Activated naive CD4-positive, alpha-beta T cell treated with anti-CD3 and anti-CD28 coated beads, Interleukin-2, amount 50 U/mL, for 72 hours (primary cell): ENCODE measurements around the gene MMAB. TPM values are rescaled to one million over a fixed set of nuclear protein-coding genes. Genes with fewer than 3 reads are reported as not detected.

Experiments used
- ATAC-seq, 2 donors: fragments of 150-1000 bp; cut with Tn5 transposase; 2 replicates each; pipeline ENCODE4 v1.10.0; 2021; ENCODE audit warnings: mild to moderate bottlenecking in 2 of 2, moderate library complexity in 2 of 2
- DNase-seq, 2 donors: peaks; one replicate each; pipeline ENCODE4 v3.0.0; 2021 to 2022; ENCODE audit warnings: low spot score in 2 of 2
- H3K27ac Mint-ChIP-seq, 2 donors: one replicate each; pipeline ENCODE4 v1.8.0; 2022; ENCODE audit warnings: mild to moderate bottlenecking in 2 of 2, mixed read lengths in 2 of 2
- H3K36me3 Mint-ChIP-seq, 2 donors: one replicate each; pipeline ENCODE4 v1.8.0; 2022; ENCODE audit warnings: mixed read lengths in 2 of 2
- H3K9me3 Mint-ChIP-seq, 2 donors: one replicate each; pipeline ENCODE4 v1.8.0; 2022; ENCODE audit warnings: mixed read lengths in 2 of 2
- total RNA-seq, 2 donors: library from RNA; stranded (reverse); gene quantifications; one replicate each; pipeline ENCODE4 v1.2.3, GENCODE V29; 2022

The MMAB gene
- total RNA-seq, 2 donors from 2014 or later, result 27.4 to 29.5 TPM

GRCh38 chr12:109557805-109558204 lies 15.5 kb downstream of the MMAB start:
- ATAC-seq, result no peak
- peaks cover 0 to 8% of the 10 kb centered on the region in 2 donors for H3K9me3 Mint-ChIP-seq
- no peak for DNase-seq
- no peak overlapping the region for H3K27ac Mint-ChIP-seq
- H3K36me3 Mint-ChIP-seq, result peaks cover 10 to 12% of the 10 kb centered on the region in 2 donors

- Mint-ChIP-seq H3K9me3 (peaks cover 0 to 4% of the 10 kb centered on the region in 2 donors), H3K36me3 (peaks cover 4 to 7% of the 10 kb centered on the region in 2 donors), H3K27ac (no peak overlapping the region)
- ATAC-seq (no peak), DNase-seq (no peak)
Observed at GRCh38 chr12:109557200-109557599, 16.1 kb downstream of the MMAB start.

DNA sequence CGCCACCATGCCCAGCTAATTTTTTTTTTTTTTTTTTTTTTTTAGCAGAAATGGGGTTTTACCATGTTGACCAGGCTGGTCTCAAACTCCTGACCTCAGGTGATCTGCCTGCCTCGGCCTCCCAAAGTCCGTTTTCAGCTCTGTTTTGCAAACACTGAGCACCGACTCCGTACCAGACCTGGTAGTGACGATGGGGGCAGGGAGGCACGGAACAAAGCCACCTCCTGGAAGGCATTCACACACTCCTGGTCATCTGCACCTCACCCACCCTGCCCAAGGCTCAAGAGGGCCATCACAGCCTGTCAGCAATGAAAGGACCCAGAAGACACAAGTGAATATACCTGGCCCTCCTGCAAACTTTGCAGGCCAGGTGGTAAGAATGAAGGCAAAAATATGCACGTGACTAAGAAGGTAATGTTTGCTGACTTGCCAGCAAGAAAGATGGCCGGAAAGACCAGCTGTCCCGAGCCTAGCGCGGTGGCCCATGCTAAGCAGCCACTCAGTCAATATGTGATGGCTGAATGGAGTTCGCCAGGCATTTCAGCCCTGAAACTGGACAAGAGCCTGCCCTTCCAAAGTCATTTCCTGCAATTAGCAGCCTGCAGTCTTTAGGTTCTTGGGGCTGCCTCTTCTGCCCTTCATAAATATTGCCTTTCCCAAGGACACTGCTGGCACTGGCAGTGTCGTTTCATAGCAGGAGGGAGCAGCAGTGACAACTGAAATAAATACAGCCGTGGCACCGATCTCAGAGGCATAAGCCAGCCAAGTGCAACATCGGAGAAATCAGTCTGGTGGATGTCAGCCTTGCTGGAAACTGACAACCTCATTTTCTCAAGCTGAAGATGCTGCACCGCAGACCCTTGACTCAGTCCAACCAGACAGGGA lies 17.6 kb downstream of the MMAB start:
- Mint-ChIP-seq H3K27ac (no peak overlapping the region), H3K9me3 (no peaks in the 10 kb centered on the region), H3K36me3 (no peaks in the 10 kb centered on the region)
- DNase-seq (no peak), ATAC-seq (no peak)

DNA sequence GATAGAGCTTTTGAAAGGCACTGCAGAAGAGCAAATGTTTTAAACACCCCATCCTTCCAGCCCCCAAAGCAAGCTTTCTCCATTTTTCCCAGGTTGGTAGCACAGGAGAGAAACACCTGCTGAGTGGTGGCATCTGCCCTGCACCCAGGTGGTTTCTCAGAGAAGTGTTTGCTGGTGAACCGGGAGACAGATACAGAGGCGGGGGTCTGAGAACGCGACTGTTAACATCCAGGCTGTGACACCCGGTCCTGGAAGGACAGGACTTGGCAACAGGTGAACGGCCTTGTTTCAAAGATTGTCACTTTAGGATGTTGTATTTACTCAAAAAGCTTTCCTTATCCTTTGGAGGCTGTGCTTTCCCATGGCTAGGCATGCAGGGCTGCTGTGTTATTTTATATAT lies 18.5 kb downstream of the MMAB start:
- ATAC-seq, result no peak
- no peaks in the 10 kb centered on the region for H3K36me3 Mint-ChIP-seq

DNA sequence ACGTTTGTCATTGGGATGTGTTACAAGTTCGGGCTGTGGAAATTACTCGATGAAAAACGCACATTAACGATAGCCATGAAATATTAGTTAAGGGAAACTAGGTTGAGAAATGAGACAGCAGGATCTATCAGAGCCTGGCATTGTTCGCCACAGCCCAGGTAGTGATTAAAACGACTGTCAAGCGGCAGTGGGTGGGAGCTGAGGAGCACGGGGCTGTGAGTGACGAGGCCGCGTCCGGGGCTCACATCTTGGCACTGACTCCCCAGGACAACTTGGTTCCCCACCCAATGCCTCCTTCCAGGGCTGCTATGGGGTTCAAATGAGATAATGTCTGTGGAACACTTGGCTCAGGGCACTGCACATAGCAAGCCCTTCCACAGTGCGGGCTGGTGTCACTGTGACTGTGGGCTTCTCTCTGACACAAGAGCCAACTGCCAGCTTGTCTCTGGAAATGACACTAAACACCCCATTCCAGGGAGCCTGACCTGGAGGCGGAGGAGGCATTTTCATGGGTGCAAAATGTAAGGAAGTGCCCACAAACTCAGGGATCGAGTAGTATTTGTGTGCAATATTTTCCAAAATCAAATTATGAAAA lies 19.3 kb downstream of the MMAB start:
- no peaks in the 10 kb centered on the region for H3K36me3 Mint-ChIP-seq
- no peaks in the 10 kb centered on the region for H3K9me3 Mint-ChIP-seq
- DNase-seq, result no peak
- ATAC-seq, result no peak
- H3K27ac Mint-ChIP-seq, result no peak overlapping the region

More for the DNA sequence above, 18.5 kb downstream of the MMAB start:
- no peak overlapping the region for H3K27ac Mint-ChIP-seq
- no peaks in the 10 kb centered on the region for H3K9me3 Mint-ChIP-seq
- no peak for DNase-seq

GRCh38 chr12:109553483-109553882 lies 19.8 kb downstream of the MMAB start:
- H3K9me3 Mint-ChIP-seq, result no peaks in the 10 kb centered on the region
- H3K27ac Mint-ChIP-seq, result no peak overlapping the region
- DNase-seq, result no peak
- no peak for ATAC-seq
- no peaks in the 10 kb centered on the region for H3K36me3 Mint-ChIP-seq

GRCh38 chr12:109552971-109553370 lies 20.3 kb downstream of the MMAB start:
- H3K9me3 Mint-ChIP-seq, result no peaks in the 10 kb centered on the region

DNA sequence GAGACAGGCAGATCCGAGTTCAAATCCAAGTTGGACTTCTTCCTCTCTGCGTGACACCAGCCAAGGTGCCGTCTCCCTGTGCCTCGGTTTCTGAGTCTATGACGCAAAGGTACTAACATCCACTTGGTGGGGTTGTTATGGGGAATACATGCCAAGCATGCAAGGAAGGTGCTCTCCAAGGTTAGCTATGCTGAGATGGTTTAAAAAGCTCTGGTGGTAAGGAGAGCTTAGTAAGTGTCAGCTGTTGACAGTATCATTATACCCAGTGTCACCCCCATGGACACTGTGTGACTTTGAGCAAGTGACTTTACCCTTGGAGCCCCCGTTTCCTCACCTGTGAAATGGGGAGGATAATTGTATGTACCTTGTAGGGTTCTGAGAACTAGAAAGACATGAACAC lies 22.2 kb downstream of the MMAB start:
- H3K9me3 Mint-ChIP-seq, result no peaks in the 10 kb centered on the region
- no peak for DNase-seq
- no peaks in the 10 kb centered on the region for H3K36me3 Mint-ChIP-seq
- H3K27ac Mint-ChIP-seq, result no peak overlapping the region
- no peak for ATAC-seq

More at GRCh38 chr12:109552971-109553370, 20.3 kb downstream of the MMAB start:
- DNase-seq (no peak), ATAC-seq (no peak)
- Mint-ChIP-seq H3K27ac (peak overlapping the region in 1 of 2 donors; percentile 34), H3K36me3 (no peaks in the 10 kb centered on the region)

DNA sequence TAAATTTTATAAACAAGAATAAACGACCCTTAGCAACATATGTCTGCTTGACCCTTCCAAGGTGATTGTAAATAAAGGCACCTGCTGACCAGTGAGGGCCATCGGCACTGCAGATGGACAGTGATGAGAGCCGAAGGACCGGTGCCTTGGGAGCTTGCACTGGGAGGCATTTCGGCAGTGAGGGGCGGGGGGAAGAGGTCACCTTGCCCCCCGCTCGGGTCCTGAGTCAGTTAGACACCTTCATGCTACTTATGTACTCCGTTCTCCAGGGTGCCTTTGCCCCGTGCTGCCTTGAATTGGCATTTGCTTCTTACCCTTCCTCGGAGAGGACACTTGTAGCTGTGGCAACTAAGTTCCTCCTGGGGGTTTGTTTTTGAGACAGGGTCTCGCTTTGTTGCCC lies 23.0 kb downstream of the MMAB start:
- Mint-ChIP-seq H3K27ac (no peak overlapping the region), H3K9me3 (no peaks in the 10 kb centered on the region), H3K36me3 (no peaks in the 10 kb centered on the region)
- DNase-seq, result no peak
- no peak for ATAC-seq

GRCh38 chr12:109549613-109550270 lies 23.6 kb downstream of the MMAB start:
- ATAC-seq (no peak), DNase-seq (no peak)
- Mint-ChIP-seq H3K36me3 (no peaks in the 10 kb centered on the region), H3K27ac (no peak overlapping the region), H3K9me3 (no peaks in the 10 kb centered on the region)

DNA sequence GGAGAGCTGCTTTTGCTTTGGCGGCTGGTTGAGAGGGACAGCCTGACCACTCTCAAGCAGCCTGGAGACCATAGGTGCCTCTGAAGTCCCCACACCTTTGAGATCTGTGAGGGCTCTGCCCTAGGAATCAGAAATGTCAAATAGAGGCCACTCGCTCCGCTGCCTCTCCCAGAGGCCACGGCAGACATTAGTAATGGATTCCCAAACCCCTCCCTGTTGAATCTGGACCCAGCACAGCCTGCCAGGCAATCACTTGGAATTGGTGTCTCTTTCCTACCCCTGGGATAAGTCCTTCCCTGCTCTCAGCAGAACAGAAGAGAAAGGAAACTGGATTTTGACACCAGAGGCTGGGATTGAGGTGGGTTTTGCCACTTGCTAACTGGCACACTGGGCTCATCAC lies 25.0 kb downstream of the MMAB start:
- Mint-ChIP-seq H3K9me3 (no peaks in the 10 kb centered on the region), H3K36me3 (no peaks in the 10 kb centered on the region), H3K27ac (no peak overlapping the region)
- ATAC-seq (no peak), DNase-seq (no peak)

DNA sequence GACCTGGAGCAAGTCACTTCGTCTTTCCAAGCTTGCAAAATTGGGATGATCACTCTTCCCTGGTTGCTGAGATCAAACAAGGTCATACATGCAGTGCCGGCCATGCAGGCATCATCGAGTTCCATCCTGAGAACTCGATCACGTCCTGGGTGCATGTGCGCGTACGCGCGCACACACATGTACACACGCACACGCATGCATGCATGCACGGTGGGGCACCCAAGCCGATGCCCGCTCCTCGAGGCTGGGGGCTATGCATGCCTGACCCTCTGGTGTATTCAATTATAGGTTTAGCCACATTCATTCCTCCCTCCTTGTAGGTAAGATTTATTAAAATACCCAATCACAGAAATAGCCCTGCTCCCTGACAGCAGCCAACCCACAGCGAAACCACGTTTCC lies 26.0 kb downstream of the MMAB start:
- H3K27ac Mint-ChIP-seq, result no peak overlapping the region
- no peaks in the 10 kb centered on the region for H3K9me3 Mint-ChIP-seq
- ATAC-seq (no peak), DNase-seq (no peak)
- no peaks in the 10 kb centered on the region for H3K36me3 Mint-ChIP-seq

- ATAC-seq, result no peak
- no peaks in the 10 kb centered on the region for H3K9me3 Mint-ChIP-seq
- no peaks in the 10 kb centered on the region for H3K36me3 Mint-ChIP-seq
- no peak overlapping the region for H3K27ac Mint-ChIP-seq
- DNase-seq, result no peak
Observed at GRCh38 chr12:109545826-109546225, 27.5 kb downstream of the MMAB start.

- H3K27ac Mint-ChIP-seq, result no peak overlapping the region
- ATAC-seq, result peak in 1 of 2 donors; percentile 16
Observed at GRCh38 chr12:109544955-109545531, 28.3 kb downstream of the MMAB start.

GRCh38 chr12:109542876-109543275 lies 30.4 kb downstream of the MMAB start:
- no peak for DNase-seq
- H3K9me3 Mint-ChIP-seq, result no peaks in the 10 kb centered on the region
- no peak for ATAC-seq
- H3K36me3 Mint-ChIP-seq, result no peaks in the 10 kb centered on the region
- H3K27ac Mint-ChIP-seq, result no peak overlapping the region

More at GRCh38 chr12:109544955-109545531, 28.3 kb downstream of the MMAB start:
- no peaks in the 10 kb centered on the region for H3K9me3 Mint-ChIP-seq
- no peaks in the 10 kb centered on the region for H3K36me3 Mint-ChIP-seq
- DNase-seq, result no peak

DNA sequence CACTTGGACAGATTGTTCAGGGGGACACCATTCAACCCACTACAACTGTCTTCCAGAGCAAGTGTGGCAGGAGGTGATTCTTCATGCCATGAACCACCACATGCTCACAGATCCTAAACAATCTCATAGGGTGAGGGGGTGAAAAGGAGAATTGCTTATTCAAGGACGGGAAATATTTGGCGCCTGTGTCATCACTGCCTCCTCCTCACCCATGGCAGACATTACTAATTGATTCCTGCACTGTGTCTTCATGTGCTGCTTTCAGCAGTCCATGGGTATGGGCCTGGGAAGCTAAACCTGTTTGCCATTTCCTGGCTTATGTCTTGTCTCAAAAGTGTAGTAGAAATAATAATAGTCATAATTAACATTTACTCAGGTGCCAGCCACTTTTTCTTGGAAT lies 31.3 kb downstream of the MMAB start:
- ATAC-seq (no peak), DNase-seq (no peak)
- H3K9me3 Mint-ChIP-seq, result no peaks in the 10 kb centered on the region
- H3K27ac Mint-ChIP-seq, result no peak overlapping the region
- H3K36me3 Mint-ChIP-seq, result no peaks in the 10 kb centered on the region

DNA sequence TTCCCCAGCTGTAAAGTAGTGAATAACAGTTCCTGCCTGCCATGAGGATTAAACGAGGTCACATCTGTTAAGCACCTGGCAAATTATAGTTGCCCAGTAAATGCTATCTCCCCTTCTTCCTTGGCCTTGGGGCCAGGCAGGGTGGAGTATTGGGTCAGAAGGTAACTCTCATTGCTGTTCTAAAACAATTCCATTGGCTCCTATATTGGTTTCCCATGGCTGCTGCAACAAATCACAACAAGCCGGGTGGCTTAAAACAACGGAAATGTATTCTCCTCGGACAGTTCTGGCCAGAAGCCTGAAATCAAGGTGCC lies 31.9 kb downstream of the MMAB start:
- no peak overlapping the region for H3K27ac Mint-ChIP-seq
- ATAC-seq (no peak), DNase-seq (no peak)
- no peaks in the 10 kb centered on the region for H3K9me3 Mint-ChIP-seq
- H3K36me3 Mint-ChIP-seq, result no peaks in the 10 kb centered on the region
